A549 (cell line): ENCODE data around the gene KIRREL2.

Source experiments
- CTCF ChIP-seq: fragments of >200 bp; sonication (Bioruptor Twin); formaldehyde crosslinking; IDR thresholded peaks from 3 replicates; pipeline ENCODE4 v1.5.1; 2016
- FOSL2 ChIP-seq, 2 experiments: fragments of 450-650 bp in 1 of 2; fragments of >200 bp in 1 of 2; sonication (Bioruptor Twin) in 1 of 2; formaldehyde crosslinking; IDR thresholded peaks; 2 replicates each; pipeline versions ENCODE4 v1.5.0 to v1.6.1; 2016 to 2020; ENCODE audit warnings: mild to moderate bottlenecking in 1 of 2, moderate library complexity in 1 of 2
- JUN ChIP-seq, 2 experiments: fragments of >200 bp; sonication (Bioruptor Twin); formaldehyde crosslinking; IDR thresholded peaks; 2 replicates in 1 of 2; 3 replicates in 1 of 2; pipeline ENCODE4 v1.6.1; 2016 to 2017
- POLR2A ChIP-seq: IDR thresholded peaks from 2 replicates; pipeline ENCODE4 v1.6.1; 2012; ENCODE audit warnings: mild to moderate bottlenecking, low read length

GRCh38 chr19:35828692-35829301 lies 27.9 kb upstream of the KIRREL2 start:
- TF ChIP-seq CTCF = no peak
- TF ChIP-seq POLR2A = no peak
- no peak for TF ChIP-seq FOSL2 (IDR thresholded peaks at IDR 0.05)
- no peak for TF ChIP-seq FOSL2 (CRISPR knock-in tag; IDR thresholded peaks at IDR 0.05)
- TF ChIP-seq JUN (IDR thresholded peaks at IDR 0.05) = no peak
